DMS53 treated with DMSO at 0.1 percent for 48 hours (cell line): ENCODE measurements around the gene PCDHGA2.
A peak's percentile ranks its signal among the peaks of the same experiment; 100 is the strongest.
"Not testable (repeated sequence)": the region's sequence is repeated elsewhere in the genome, so short reads cannot be mapped to it uniquely, and the experiment has no call there.

ENCODE experiments used
- DNase-seq: peaks from one replicate; lab custom pipeline; 2025; ENCODE audit not compliant: unreplicated experiment; lab: John Stamatoyannopoulos, UW

The PCDHGA2 gene

DNA sequence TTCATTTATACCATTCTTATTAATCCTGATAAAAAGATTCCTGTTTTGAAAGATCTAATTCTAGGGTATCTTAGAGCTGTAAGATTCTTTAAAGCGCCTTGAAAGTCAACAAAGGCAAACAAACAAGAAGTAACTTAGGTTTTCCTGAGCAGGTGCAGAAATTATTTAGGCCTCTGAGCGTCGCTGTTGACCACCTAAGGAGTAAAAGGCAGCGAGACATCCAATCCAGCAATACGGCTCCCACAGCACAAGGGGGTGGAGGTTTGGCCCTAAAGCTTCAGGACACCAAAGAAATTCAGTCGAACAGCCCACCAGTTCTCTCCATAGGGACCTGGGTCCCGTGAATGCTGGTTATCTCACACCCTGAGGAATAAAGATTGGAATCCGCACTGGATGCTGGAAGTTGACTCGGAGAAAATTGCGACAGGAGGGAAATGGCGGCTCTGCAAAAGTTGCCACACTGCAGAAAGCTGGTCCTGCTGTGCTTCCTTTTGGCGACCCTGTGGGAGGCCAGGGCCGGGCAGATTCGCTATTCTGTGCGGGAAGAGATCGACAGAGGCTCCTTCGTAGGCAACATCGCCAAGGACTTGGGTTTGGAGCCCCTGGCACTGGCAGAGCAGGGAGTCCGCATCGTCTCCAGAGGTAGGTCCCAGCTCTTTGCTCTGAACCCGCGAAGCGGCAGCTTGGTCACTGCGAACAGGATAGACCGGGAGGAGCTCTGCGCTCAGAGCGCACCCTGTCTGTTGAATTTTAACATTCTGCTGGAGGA lies at the start of gene PCDHGA2:
PCDHGA2 (plus strand) TSS at position 223 of the 769 bp plus-strand sequence.
- DNase-seq = no peak

DNA sequence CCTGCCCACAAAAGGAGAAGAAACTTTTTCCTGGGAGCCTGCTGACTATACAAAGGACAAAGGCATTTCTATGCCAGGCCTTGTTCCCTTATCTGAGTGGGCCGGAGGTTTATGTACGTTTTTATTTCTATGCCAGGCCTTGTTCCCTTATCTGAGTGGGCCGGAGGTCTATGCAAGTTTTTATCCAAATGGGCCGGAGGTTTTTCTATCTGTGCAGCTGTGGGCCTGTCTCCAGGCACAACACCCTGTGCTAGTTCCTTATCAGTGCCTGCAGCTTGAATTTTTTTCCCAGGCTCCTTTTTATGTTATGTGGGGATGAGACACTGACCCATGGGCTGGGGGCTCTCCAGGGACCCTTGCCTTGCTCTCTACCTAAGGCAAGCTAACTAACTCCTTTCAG lies 40.2 kb upstream of the PCDHGA2 start:
- DNase-seq = no peak

GRCh38 chr5:141303756-141304155 lies 34.8 kb upstream of the PCDHGA2 start, which contains the start of gene SLC25A2:
Gene SLC25A2, minus strand, starts transcription at chr5:141304049. Its CDS starts 184 bp downstream, at chr5:141303865.
- no peak for DNase-seq

GRCh38 chr5:141306630-141307029 lies 31.9 kb upstream of the PCDHGA2 start:
- DNase-seq = no peak

GRCh38 chr5:141313711-141314110 lies 24.8 kb upstream of the PCDHGA2 start:
- DNase-seq = no peak

- not testable (repeated sequence) for DNase-seq
These were observed 21.6 kb upstream of the PCDHGA2 start for GRCh38 chr5:141316963-141317362.

GRCh38 chr5:141319202-141319601 lies 19.4 kb upstream of the PCDHGA2 start:
- DNase-seq = no peak

GRCh38 chr5:141319699-141320098 lies 18.9 kb upstream of the PCDHGA2 start:
- no peak for DNase-seq

- peak; percentile 87 for DNase-seq
These were observed 18.1 kb upstream of the PCDHGA2 start, which contains the start of gene TAF7 for GRCh38 chr5:141320225-141321169. Gene TAF7, minus strand, starts transcription at chr5:141320784. Its CDS starts 740 bp downstream, at chr5:141320044.

DNA sequence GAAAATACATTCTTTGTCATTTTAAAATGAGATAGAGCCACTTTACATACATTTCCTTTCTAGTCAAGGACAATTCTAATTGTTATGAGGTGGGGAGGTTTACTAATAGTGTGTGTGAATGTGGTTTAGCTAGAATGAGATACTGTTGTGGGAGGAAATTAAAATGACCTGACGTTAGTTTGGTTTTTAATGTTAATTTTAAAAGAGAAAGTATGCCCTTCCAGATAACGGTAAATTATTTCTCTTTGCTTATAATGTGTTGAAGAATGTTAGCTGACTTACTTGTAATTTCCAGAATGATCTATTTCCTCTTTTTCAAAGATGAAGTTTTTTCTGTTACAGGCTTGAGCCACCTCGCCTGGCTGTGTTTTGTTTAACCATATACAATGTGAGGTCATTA lies 16.3 kb upstream of the PCDHGA2 start:
- DNase-seq = no peak

DNA sequence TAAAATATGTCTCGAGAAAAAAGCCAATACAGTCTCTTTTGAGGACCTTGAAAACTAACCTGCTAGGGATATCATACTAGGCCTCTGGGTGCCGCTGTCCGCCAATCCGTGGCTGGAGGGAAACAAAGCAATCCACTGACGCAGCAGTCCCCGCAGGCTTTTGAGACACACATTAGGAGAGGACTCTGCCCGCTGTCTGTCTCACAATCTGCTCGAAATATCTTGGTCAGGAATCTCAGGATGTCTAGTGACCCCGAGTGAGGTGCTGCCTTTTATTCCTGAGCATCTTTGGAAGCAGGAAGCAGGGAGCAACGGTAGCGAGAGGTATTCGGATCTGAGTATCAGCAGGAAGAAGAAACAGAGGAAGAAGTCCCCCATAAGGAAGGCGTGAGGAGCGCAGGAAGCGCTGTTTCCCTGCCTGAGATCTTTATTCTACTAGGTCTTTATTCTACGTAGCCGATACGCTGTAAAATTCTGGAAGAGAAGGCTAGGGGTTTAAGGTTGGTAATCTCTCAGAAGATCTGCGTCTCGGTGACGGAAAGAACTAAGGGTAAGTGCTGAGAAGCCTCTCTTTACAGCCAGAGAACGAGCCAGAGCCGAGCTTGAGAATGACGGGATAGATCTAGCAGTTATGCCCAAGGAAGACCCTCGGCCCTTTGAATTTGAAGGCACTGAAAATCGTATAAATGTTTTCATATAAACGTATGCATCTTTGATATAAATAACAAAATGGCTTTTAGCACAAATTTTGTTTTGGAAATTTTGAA lies 12.3 kb upstream of the PCDHGA2 start:
- DNase-seq = peak; percentile 82

- DNase-seq = no peak
These were observed 10.3 kb upstream of the PCDHGA2 start for GRCh38 chr5:141328231-141328630.

DNA sequence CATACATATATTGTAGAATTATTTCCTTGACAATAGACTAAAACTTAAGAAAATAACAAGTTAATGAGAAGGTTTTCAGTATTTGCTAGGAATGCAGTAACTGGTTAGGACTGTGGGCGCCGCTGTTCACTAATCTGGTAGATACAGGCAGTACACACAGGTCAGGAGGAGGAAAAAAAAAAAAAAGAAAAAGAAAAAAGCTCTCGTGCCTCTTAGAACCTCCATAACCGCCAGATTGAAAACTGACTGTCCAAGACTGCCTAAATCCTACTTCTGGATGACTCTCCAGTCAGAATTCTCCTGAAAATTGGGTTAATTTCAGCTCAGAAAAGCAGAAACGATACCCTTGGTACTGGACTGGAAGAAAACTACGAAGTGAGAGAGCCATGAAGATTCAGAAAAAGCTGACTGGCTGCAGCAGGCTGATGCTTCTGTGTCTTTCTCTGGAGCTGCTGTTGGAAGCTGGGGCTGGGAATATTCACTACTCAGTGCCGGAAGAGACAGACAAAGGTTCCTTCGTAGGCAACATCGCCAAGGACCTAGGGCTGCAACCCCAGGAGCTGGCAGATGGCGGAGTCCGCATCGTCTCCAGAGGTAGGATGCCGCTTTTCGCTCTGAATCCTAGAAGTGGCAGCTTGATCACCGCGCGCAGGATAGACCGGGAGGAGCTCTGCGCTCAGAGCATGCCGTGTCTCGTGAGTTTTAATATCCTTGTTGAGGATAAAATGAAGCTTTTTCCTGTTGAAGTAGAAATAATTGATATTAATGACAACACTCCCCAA lies 8.1 kb upstream of the PCDHGA2 start, which contains the start of gene PCDHGA1:
PCDHGA1 (plus strand) TSS at position 216 of the 782 bp plus-strand sequence.
- DNase-seq = peak; percentile 56

DNA sequence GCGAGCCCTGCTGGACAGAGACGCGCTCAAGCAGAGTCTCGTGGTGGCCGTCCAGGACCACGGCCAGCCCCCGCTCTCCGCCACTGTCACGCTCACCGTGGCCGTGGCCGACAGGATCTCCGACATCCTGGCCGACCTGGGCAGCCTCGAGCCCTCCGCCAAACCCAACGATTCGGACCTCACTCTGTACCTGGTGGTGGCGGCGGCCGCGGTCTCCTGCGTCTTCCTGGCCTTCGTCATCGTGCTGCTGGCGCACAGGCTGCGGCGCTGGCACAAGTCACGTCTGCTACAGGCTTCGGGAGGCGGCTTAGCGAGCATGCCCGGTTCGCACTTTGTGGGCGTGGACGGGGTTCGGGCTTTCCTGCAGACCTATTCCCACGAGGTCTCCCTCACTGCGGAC lies 6.0 kb upstream of the PCDHGA2 start:
- DNase-seq = not testable (repeated sequence)

DNA sequence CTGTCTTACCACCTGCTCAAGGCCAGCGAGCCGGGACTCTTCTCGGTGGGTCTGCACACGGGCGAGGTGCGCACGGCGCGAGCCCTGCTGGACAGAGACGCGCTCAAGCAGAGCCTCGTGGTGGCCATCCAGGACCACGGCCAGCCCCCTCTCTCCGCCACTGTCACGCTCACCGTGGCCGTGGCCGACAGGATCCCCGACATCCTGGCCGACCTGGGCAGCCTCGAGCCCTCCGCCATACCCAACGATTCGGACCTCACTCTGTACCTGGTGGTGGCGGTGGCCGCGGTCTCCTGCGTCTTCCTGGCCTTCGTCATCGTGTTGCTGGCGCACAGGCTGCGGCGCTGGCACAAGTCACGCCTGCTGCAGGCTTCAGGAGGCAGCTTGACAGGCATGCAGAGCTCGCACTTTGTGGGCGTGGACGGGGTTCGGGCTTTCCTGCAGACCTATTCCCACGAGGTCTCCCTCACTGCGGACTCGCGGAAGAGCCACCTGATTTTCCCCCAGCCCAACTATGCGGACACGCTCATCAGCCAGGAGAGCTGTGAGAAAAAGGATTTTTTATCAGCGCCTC lies 2.3 kb downstream of the PCDHGA2 start:
- not testable (repeated sequence) for DNase-seq

- no peak for DNase-seq
These were observed 4.2 kb downstream of the PCDHGA2 start for GRCh38 chr5:141342773-141343172.

DNA sequence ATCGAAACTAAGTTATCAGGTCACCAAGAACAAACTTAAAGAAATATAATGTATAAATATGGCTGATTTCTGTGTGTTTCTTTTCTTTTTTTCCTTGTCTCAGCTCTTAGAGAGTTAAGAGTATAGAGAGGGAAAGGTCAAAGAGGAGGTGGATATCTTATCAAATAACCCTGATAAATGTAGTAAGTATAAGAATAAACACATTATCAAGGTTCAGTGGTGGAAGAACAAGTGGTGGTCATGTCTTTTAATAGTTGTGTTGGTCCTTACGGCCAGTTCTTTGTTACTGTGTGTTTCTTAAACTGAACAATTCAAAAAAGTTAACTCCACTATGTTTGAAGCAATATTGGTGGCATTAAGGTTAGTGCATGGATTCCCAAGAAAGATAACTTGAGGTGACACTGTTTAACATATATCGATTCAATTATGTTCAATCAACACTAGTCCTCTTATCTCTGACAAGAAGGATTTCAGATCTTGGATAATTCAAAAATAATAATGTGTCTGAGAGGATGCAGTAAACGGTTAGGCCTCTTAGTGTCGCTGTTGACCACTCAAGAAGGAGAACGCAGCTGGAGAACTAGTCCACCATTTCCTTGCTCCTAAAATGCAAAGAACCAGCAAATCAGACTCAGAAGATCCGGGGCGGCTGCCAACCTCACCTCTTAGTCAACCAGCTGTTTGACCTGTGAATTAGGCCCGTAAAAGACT lies 4.8 kb downstream of the PCDHGA2 start, which contains the start of gene PCDHGA3:
PCDHGA3 (plus strand) TSS at position 588 of the 711 bp plus-strand sequence. CDS start 205 bp downstream, outside the sequence.
- no peak for DNase-seq

DNA sequence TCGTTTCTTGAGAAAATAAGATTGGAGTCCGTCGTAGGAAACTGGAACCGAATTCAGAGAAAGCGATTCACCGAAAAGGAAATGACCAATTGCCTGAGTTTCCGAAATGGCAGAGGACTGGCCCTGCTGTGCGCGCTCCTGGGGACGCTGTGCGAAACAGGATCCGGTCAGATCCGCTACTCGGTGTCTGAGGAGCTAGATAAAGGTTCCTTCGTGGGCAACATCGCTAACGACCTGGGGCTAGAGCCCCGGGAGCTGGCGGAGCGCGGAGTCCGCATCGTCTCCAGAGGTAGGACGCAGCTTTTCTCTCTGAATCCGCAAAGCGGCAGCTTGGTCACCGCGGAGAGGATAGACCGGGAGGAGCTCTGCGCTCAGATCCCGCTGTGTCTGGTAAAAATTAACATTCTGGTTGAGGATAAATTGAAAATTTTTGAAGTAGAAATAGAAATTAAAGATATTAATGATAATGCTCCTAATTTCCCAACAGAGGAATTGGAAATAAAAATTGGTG lies 5.4 kb downstream of the PCDHGA2 start:
- no peak for DNase-seq

DNA sequence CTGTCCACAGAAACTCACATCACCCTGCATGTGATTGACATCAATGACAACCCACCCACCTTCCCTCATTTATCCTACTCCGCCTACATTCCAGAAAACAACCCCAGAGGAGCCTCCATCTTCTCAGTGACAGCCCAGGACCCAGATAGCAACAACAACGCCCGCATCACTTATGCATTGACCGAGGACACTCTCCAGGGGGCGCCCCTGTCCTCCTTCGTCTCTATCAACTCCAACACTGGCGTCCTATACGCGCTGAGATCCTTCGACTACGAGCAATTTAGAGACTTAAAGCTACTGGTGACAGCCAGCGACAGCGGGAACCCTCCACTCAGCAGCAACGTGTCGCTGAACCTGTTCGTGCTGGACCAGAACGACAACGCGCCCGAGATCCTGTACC lies 6.8 kb downstream of the PCDHGA2 start:
- DNase-seq = no peak
